HG03521 (cell line): ENCODE measurements around the gene SAPCD2.
"Not testable (repeated sequence)": the region's sequence is repeated elsewhere in the genome, so short reads cannot be mapped to it uniquely, and the experiment has no call there.

ENCODE experiments used
- ATAC-seq: cut with Tn5 transposase; IDR thresholded peaks from one replicate; pipeline ENCODE4 v1.9.1; 2021; ENCODE audit warnings: mild to moderate bottlenecking, moderate library complexity; ENCODE audit not compliant: unreplicated experiment

Gene SAPCD2

DNA sequence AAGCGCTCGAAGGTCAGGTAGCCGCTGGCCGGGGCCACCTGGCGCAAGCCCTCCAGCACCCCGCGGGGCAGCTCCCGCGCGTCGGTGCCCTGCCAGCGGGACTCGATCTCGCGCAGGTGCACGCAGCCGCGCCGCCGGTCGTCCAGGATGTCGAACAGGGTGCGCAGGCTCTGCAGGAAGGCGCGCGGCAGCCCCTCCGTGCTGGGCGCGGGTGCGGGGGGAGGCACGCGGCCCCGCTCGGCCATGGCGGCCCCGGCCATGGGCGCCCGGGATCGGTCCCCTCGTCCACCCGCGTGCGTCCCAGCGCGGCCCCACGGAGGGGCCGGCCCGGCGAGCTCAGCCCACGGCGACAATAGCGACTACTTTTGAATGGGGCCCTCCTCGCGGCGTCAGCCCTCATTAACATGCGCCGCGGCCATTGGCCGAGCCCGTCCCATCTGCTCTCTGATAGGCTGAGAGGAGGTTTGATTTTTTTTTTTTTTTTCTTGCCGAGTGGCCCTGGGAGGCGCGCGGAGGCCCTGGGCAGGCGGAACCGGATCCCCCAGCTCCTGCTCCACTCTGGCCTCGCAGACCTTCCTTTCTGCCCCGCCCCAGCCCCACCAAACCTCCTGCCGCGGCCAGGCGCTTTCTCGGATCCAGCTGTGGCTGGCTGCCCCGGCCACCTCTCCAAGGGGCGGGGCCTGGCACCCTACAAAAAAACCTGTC, at the start of gene SAPCD2:
TSS of gene SAPCD2 (minus strand) at position 357 of the 705 bp plus-strand sequence. CDS start at position 260, 97 bp downstream.
- peak; percentile 57 for ATAC-seq

GRCh38 chr9:137118092-137118603, 47.8 kb upstream of the SAPCD2 start:
- ATAC-seq: not testable (repeated sequence)

GRCh38 chr9:137117269-137117731, 46.9 kb upstream of the SAPCD2 start:
- no peak for ATAC-seq

- ATAC-seq: no peak
Observed at GRCh38 chr9:137116728-137117127, 46.4 kb upstream of the SAPCD2 start.

GRCh38 chr9:137116027-137116507, 45.7 kb upstream of the SAPCD2 start:
- ATAC-seq: no peak

GRCh38 chr9:137115394-137116026, 45.2 kb upstream of the SAPCD2 start:
- ATAC-seq: no peak

DNA sequence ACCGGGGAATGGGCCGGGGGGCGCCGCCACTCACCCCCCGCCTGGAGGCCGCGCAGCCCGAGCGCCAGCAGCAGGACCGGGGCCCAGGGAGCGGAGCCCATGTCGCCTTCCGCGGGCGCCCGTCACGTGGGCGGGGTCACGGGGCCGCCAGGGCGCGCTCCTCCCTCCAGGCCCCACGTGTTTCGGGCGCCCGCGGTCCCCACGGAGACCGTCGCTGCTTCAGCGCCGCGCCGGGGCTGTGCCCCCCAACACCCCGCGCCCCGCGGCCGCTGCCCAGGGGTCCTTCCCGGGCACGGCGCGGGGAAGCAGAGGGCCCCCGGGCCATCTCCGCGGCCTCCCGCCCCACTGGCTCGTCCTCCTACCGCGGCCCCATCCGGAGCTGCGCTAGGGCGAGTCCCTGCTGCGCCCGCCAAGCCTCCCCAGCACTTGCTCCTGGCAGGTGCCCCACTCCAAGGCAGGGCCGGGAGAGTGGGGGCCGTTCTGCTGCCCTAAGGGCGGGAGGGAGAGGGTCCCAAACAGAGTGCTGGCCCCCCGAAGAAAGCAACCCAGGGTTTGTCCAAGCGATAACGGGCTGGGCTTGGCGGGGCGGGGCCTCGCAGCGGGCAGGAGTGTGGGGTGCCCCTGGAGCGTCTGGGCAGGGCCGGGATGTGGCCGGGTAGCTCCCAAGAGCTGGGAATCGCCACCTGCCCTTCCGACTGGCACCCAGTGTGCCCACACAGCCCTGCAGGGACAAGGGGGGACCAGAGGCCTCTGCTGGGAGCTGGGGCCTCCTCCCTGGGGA, 44.4 kb upstream of the SAPCD2 start, which contains the start of gene DPP7:
TSS of gene DPP7 (minus strand) at position 121 of the 781 bp plus-strand sequence. CDS start at position 101, 20 bp downstream.
- no peak for ATAC-seq

DNA sequence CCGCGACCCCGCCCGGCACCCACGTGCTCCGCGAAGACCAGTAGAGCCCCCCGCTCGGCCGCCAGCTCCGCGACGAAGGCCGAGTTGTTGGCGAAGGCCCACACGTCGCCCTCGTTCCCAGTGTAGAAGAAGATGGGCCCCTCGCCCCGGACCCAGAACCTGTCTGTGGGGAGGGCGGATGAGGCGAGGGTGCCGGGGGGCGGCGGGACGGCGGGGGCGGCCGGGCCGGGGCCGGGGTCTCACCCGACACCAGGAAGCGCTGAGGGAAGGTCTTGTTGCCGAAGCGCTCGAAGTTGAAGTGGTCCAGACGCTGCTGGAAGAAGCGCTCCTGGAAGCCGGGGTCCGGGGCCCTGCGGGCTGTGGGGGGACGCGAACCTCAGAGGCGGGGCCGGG, 43.9 kb upstream of the SAPCD2 start:
- no peak for ATAC-seq

DNA sequence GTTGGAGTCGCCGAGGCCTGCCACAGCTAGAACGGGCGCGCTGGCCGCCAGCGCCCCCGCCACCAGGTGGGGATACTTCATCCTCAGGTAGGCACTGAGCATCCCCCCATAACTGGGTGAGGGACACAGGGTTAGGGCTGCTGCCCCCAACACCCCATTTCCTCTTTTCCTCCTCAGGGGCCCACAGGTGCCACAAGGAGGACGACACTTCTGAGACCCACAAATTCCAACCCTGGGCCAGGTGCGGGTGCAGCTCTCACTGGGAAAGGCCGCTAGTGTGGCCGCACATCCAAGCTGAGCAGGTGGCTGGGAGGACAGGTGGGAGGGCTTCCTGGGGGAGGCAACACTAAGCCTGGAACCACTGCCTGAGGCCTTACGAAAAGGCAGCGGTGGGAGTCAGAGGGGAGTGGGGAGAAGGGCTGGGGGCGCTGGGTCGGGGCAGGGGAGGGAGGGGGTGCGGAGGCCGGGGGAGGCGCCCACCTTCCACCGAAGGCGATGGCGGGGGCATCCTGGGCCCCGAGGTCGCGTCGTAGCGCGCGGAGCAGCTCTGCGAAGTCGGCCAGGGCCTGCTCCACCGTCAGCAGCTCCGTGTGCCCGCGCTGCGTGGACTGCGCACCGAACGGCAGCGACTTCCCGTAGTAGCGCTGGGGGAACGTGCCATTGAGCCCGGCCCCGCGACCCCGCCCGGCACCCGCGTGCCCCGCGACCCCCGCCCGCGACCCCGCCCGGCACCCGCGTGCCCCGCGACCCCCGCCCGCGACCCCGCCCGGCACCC, 43.2 kb upstream of the SAPCD2 start:
- no peak for ATAC-seq

DNA sequence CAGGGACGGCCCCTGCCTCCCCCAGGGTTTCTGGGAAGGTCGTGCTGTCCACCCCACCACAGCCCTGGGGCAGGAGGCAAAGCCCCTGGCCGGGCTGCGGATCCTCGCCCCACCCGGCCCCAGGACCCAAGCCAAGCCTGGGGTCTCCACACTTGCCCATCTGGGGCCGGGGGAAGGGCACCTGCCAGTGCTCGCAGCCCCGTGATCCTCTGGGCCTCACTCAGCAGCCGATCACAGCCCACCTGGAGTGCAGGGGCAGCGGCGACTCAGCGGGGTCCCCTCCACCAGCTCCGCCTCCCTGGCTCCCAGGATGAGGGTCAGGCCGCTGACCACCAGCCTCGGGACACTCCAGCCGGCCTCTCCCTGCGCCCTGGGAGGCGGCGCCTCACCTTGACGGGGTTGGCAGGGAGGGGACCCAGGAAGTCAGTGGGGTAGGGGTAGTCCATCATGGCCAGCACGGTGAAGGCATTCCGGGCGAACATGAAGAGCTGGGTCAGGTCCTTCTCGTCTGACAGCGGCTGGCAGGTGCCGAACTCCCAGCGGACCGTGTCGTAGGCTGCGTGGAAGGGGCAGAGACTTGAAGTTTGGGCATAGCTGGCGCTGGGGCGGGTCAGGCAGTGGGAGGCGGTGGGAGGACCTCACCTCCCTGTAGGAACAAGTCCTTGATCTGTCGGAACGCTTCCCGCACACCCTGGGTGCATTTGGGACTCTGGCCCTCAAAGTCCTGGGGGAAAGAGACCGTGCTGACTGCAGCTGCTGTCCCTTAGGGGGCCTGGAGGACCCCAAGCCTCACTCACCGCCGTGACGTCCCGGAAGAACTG, 42.4 kb upstream of the SAPCD2 start:
- ATAC-seq: no peak

DNA sequence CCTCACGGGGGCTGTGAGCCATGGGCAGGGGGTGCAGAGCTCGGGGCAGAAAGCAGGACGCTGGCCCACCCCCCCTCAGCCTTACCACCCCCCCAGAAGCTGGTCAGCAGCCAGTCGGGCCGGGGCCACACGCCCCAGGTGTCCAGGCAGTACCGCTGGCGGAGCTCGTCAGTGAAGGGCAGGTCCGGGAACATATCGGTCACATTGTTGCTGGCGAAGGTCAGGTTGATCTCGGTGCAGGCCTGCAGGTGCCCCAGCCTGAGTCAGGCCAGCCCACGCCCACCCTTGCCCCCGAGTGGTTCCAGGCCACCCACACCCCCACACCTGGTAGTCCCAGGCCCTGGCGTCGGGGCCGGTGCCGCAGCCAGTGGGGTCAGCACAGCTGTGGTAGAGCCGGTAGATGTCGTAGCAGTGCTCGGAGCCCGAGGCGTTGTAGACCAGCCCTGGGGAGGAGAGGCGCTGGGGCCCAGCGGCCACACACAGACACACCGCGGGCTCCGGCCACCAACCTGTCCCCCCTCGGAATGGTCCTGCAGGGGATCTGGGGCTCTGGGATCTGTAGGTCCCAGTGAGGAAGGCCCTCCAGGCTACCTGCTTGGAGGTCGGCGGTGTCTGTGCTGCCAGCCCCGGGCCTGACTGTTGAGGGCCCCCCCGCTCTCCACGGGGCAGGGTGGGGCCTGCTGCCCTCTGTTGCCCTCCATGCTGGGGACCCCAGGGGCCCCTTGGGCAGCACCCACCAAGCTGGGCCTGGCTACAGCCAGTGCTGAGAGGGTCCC, 41.6 kb upstream of the SAPCD2 start:
- no peak for ATAC-seq

DNA sequence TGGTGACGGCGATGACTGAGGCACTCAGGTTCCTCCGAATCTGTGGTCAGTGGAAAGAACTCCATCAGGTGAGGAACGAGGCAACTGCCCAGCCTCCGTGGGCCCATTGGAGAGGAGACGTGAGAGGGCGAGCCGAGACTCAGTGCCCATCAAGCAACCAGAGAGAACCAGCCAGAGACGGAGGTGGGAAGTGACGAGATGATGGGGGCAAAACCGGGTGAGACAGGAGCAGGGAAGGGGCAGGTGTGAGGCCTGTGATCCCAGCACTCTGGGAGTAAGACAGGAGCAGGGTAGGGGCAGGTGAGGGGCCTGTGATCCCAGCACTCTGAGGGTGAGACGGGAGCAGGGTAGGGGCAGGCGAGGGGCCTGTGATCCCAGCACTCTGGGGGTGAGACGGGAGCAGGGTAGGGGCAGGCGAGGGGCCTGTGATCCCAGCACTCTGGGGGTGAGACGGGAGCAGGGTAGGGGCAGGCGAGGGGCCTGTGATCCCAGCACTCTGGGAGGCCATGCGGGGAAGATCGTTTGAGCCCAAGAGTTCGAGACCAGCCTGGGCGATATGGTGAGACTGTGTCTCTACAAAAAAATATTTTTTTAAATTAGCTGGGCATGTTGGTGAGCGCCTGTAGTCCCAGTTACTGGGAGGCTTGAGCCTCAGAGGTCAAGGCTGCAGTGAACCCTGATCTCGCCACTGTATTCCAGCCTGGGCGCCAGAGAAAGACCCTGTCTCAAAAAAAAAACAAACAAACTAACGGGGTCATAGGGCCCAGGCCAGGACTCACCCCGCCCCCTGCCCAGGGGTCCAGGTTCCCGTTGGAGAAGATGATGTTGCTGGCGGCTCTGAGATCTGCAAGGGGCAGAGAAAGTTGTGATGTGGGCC, 40.8 kb upstream of the SAPCD2 start:
- ATAC-seq: no peak

- no peak for ATAC-seq
Observed at GRCh38 chr9:137110147-137110910, 40.0 kb upstream of the SAPCD2 start.

DNA sequence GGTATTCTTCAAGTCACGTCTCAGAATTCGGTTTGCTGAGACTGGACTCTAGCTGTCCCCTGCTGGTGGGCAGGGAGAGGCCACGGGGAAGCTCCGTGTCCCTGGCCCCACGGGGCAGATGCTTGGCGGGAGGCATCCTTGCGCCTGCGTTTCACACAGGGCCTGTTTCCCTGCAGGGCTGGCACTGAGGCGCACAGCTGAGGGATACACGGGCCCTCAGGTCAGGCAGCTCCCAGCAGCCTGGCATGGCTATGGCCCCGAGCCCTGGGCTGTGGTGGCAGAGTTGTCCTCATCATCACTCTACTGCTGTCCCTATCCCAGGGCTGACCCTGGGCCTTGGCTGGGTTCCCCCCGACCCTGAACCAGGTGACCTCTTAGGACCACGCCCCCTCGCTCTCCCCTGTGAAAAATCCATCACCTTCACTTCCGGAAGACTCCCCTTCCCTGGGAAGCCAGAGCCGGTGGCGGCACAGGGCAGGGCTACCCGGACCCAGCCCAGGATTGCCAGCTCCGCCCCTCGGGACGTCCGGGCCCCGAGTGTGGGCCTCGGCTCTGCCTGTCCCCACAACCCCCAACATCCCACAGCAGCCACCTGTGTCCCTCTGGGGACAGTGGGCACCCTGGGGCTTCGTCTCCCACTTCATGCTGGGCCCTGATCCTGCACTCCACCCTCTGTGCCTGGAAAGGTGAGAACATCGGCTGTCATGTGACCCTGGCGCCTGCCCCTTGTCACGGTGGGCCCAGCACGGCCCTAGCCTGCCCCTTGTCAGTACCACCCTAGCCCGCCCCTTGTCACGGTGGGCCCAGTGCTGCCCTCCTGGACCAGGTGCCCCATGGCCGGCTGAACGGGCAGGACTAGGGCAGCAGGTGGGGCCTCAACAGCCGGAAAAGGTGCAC, 39.1 kb upstream of the SAPCD2 start:
- ATAC-seq: no peak

DNA sequence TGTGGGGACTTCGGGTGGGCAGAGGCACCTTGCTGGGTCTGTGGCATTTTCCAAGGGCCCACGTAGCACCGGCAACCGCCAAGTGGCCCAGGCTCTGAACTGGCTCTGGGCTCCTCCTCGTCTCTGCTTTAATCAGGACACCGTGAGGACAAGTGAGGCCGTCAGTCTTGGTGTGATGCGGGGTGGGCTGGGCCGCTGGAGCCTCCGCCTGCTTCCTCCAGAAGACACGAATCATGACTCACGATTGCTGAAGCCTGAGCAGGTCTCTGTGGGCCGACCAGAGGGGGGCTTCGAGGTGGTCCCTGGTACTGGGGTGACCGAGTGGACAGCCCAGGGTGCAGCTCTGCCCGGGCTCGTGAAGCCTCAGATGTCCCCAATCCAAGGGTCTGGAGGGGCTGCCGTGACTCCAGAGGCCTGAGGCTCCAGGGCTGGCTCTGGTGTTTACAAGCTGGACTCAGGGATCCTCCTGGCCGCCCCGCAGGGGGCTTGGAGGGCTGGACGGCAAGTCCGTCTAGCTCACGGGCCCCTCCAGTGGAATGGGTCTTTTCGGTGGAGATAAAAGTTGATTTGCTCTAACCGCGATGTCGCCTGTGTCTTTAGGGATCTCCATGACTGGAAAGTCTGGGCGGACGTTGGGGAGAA, 38.4 kb upstream of the SAPCD2 start:
- no peak for ATAC-seq

DNA sequence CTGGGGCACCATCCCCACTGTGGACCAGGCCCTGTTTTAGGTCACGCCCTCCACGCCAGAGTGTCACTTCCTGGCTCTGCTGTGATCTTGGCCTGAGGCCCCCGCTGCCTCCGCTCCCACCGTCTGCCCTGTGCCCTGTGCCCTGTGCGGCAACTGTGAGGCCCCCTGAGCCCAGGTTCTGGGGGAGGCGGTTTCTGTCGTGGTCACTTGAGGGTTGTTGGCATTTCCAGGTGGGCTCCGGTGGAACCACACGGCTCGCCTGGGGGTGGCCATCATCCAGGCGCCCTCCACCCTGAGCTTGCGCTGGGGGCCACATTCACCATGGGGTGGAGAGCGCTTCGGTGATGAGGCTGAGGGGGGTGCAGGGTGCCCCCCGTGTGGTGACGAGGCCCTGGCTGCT, 37.6 kb upstream of the SAPCD2 start:
- no peak for ATAC-seq
